K562 (cell line): ENCODE measurements around the gene MEAF6. TPM values are rescaled to one million over a fixed set of nuclear protein-coding genes. Genes with fewer than 3 reads are reported as not detected.

Experiments used
- ARID1B ChIP-seq: fragments of 450-650 bp; IDR thresholded peaks from 2 replicates; pipeline ENCODE4 v1.6.1; 2016; ENCODE audit warnings: antibody characterized with exemption, mild to moderate bottlenecking, inconsistent platforms
- HDGF ChIP-seq: fragments of 450-650 bp; IDR thresholded peaks from 2 replicates; pipeline ENCODE4 v1.6.1; 2016
- HINFP ChIP-seq: fragments of 450-650 bp; conservative IDR thresholded peaks from 2 replicates; pipeline ENCODE4 v1.6.1; 2016; ENCODE audit warnings: missing genetic modification characterization, low read depth, mild to moderate bottlenecking, control low read depth, missing compliant biosample characterization
- MLX ChIP-seq, 2 experiments: fragments of 450-650 bp in 1 of 2; sonication (generic) in 1 of 2; formaldehyde crosslinking; conservative IDR thresholded peaks; 2 replicates each; pipeline versions ENCODE4 v1.4.0 to v1.8.1; 2020 to 2022; ENCODE audit warnings: mild to moderate bottlenecking in 1 of 2, missing genetic modification reagents in 1 of 2
- PCBP1 ChIP-seq: fragments of 200-400 bp; formaldehyde crosslinking; IDR thresholded peaks from 2 replicates; pipeline ENCODE4 v1.6.1; 2018; ENCODE audit warnings: mild to moderate bottlenecking, low read depth, low read length; ENCODE audit not compliant: poor library complexity, severe bottlenecking
- PTRF ChIP-seq: fragments of 450-650 bp; IDR thresholded peaks from 2 replicates; pipeline ENCODE4 v1.6.1; 2016; ENCODE audit warnings: mild to moderate bottlenecking, missing genetic modification characterization, missing compliant biosample characterization
- REST ChIP-seq, 2 experiments: fragments of 450-650 bp; formaldehyde crosslinking in 1 of 2; IDR thresholded peaks; 2 replicates each; pipeline versions ENCODE4 v1.4.0 to v1.6.1; 2014 to 2020; ENCODE audit warnings: mild to moderate bottlenecking in 2 of 2, borderline replicate concordance in 1 of 2, low read depth in 1 of 2
- XRCC3 ChIP-seq: fragments of 450-650 bp; IDR thresholded peaks from 2 replicates; pipeline ENCODE4 v1.6.1; 2017; ENCODE audit warnings: mild to moderate bottlenecking, moderate library complexity
- ZNF644 ChIP-seq: fragments of 200-800 bp; sonication (Bioruptor generic); IDR thresholded peaks from 2 replicates; pipeline ENCODE4 v1.6.1; 2016; ENCODE audit warnings: low read depth, missing genetic modification characterization, missing compliant biosample characterization
- polyA plus RNA-seq, 8 experiments: library from polyadenylated mRNA; depleted of rRNA in 4 of 8; stranded (reverse) in 5 of 8; unstranded in 3 of 8; fragments of >200 nt; fragmentation: Nextera tagmentation in 2 of 8; fragmentation: Illumina TruSeq in 1 of 8; extraction: Ambion mirVana in 2 of 8; extraction: Trizol in 1 of 8; gene quantifications; 2 replicates each; pipeline versions ENCODE4 v1.2.1 to v1.2.3, GENCODE V29; 2011 to 2014; ENCODE audit warnings: inconsistent platforms in 1 of 8, missing spikeins in 1 of 8
- total RNA-seq, 7 experiments: library from RNA; depleted of rRNA in 6 of 7; stranded (reverse); fragments of >200 nt in 6 of 7; fragmentation: Illumina TruSeq in 2 of 7; extraction: Trizol in 2 of 7; gene quantifications; 2 replicates each; pipeline versions ENCODE4 v1.2.1 to v1.2.3, GENCODE V29; 2011 to 2021; ENCODE audit warnings: low replicate concordance in 1 of 7

The MEAF6 gene
- total and polyA plus RNA-seq, 9 of the 15 experiments (the other 6 are each of a cell fraction or from before 2014, with no cell fraction given), result 55.0 to 151 (median 92.3) TPM

- TF ChIP-seq MLX (CRISPR knock-in tag; conservative IDR thresholded peaks at IDR 0.05) (0 out of 4 replicates have a peak, but pooled peaks of 1 of the 2 experiments have one; percentile 57), HINFP (tag) (no peak), XRCC3 (0 out of 2 replicates have a peak, but pooled peaks have one; percentile 79), PCBP1 (peak; percentile 34), PTRF (no peak), ARID1B (peak; percentile 55; the same call in 1 of the 2 replicates), ZNF644 (tag) (no peak; the same call in 1 of the 2 replicates), REST (IDR thresholded peaks at IDR 0.05; ENCODE audit: borderline replicate concordance) (peak; percentile 68), REST (CRISPR knock-in tag; IDR thresholded peaks at IDR 0.05; ENCODE audit: low read depth) (peak; percentile 71; the same call in 1 of the 2 replicates), HDGF (peak; percentile 95)
Observed at GRCh38 chr1:37553927-37554808, 39.6 kb upstream of the MEAF6 start, which contains the start of gene SNIP1 (continued).
